ENCODE measurements around the gene STOM. TPM values are rescaled to one million over a fixed set of nuclear protein-coding genes. Genes with fewer than 3 reads are reported as not detected.

Gene STOM
- total and polyA plus RNA-seq, 2 of the 8 experiments (the other 6 are each of a cell fraction or from before 2014, with no cell fraction given) = 25.2 to 60.4 TPM

DNA sequence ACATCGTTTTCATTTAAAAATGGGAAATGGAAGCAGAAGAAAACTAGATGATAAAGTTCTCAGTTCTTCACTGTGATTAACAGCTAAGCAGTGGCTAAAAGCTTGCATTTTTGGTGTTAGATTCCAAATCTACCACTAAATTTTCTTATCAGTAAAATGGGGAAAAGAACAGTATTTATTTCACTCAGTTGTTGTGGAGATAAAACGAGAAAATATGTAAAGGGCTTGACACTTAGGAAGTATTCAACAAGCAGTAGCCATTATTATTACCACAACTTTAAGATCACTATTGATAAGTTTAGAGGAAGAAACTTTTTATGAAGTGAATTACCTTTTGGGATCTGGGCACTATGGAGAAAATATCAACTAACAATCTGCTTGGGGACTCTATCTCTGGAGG is 4.5 kb downstream of the STOM start:
- 68% methylated on average over 2 of the region's 2 CpGs; no CpG with 5 or more reads in 1 of the 2 experiments for WGBS, 2 experiments (ENCODE audit: extremely low coverage in 1 of 2, insufficient coverage in 1 of 2, insufficient read length in 1 of 2, insufficient replicate concordance in 2 of 2, low coverage in 1 of 2, low lambda C conversion rate in 2 of 2, missing lambda C conversion rate in 1 of 2)
- no peak for FAIRE-seq

More for the DNA sequence above, 4.5 kb downstream of the STOM start:
- Histone ChIP-seq H3K9me3 (ENCODE audit: insufficient read depth in 2 of 2, low read depth in 1 of 2, low read length in 1 of 2) (no peaks in the 10 kb centered on the region; a peak in 1 of 4 replicates), H3K14ac (ENCODE audit: insufficient read length) (no peak overlapping the region), H3K36me3 (ENCODE audit: control insufficient read depth in 2 of 4, insufficient read depth in 4 of 4, low read length in 3 of 4) (peaks cover 0 to 4% (median 0%) of the 10 kb centered on the region in 4 experiments; a peak in 1 of 8 replicates), H4K20me1 (replicated peaks in 1 of 2; ENCODE audit: control insufficient read depth in 1 of 2, insufficient read depth in 2 of 2, low read length in 2 of 2) (no peaks in the 10 kb centered on the region), H3K4me3 (ENCODE audit: extremely low read depth in 1 of 4, insufficient read depth in 2 of 4, low read depth in 3 of 4, low read length in 4 of 4) (no peak overlapping the region), H4K91ac (replicated peaks; ENCODE audit: insufficient read length, low read length) (no peak overlapping the region), H3K56ac (replicated peaks; ENCODE audit: insufficient read length, low read depth, low read length) (no peak overlapping the region), H3K4ac (replicated peaks; ENCODE audit: insufficient read length, low read depth, low read length) (no peak overlapping the region), H3K79me1 (ENCODE audit: low read depth, low read length) (no peaks in the 10 kb centered on the region), H3K9ac (replicated peaks in 1 of 4; ENCODE audit: extremely low read depth in 1 of 4, low read depth in 3 of 4, low read length in 3 of 4) (no peak overlapping the region), H4K5ac (ENCODE audit: insufficient read length, low read depth, low read length) (no peak overlapping the region), H3K23ac (ENCODE audit: insufficient read length) (no peak overlapping the region), H4K8ac (ENCODE audit: extremely low read depth, insufficient read depth, low read length) (no peak overlapping the region), H3K23me2 (ENCODE audit: low read depth, low read length) (peaks cover 5% of the 10 kb centered on the region), H3K27ac (ENCODE audit: low read depth, low read length) (no peak overlapping the region), H2BK120ac (replicated peaks; ENCODE audit: low read depth, low read length) (no peak overlapping the region), H2BK5ac (ENCODE audit: low read depth, low read length) (no peak overlapping the region), H2BK20ac (ENCODE audit: low read length) (no peak overlapping the region), H3K4me2 (ENCODE audit: insufficient read depth in 1 of 2, low read depth in 2 of 2, low read length in 2 of 2) (no peak overlapping the region), H2AFZ (ENCODE audit: low read length) (no peak overlapping the region), H3K18ac (ENCODE audit: extremely low read depth, low read length) (no peak overlapping the region), H2BK12ac (ENCODE audit: low read depth, low read length) (no peak overlapping the region), H3K79me2 (ENCODE audit: control insufficient read depth in 1 of 2, insufficient read depth in 2 of 2, low read length in 2 of 2) (no peaks in the 10 kb centered on the region), H2BK15ac (ENCODE audit: low read length) (no peak overlapping the region), H2AK5ac (ENCODE audit: low read depth, low read length) (no peak overlapping the region), H3K4me1 (replicated peaks in 1 of 4; ENCODE audit: control insufficient read depth in 3 of 4, insufficient read depth in 4 of 4, low read length in 3 of 4) (peaks cover 0 to 7% (median 4%) of the 10 kb centered on the region in 4 experiments; a peak in 4 of 7 replicates), H3K27me3 (replicated peaks in 1 of 4; ENCODE audit: control insufficient read depth in 3 of 4, extremely low read depth in 1 of 4, insufficient read depth in 3 of 4, low read length in 3 of 4) (peaks cover 0 to 13% (median 9%) of the 10 kb centered on the region in 4 experiments; a peak in 3 of 7 replicates)
- CTCF ChIA-PET (ENCODE audit: partially characterized antibody) = interaction anchor here (1.0 to 1.5 kb wide), 2 partner anchors 21 to 34 kb away, joined by 3 read pairs; no protein-coding TSS in a partner anchor
- no peak for DNase-seq (ENCODE audit: low read depth in 1 of 2, low spot score in 2 of 2)
- POLR2A ChIA-PET (ENCODE audit: partially characterized antibody) = interaction anchor here (1.5 kb wide), 1 partner anchor 21 kb away, joined by 4 read pairs; no protein-coding TSS in a partner anchor
- TF ChIP-seq GTF2F1 (IDR thresholded peaks at IDR 0.05; ENCODE audit: borderline replicate concordance, low read depth, low read length) (no peak), EGR1 (IDR thresholded peaks at IDR 0.05; ENCODE audit: borderline replicate concordance, low read depth, low read length) (no peak), PHF8 (conservative IDR thresholded peaks at IDR 0.05; ENCODE audit: low read depth, low read length) (no peak), SRF (IDR thresholded peaks at IDR 0.05; ENCODE audit: low read depth, low read length) (no peak), EP300 (IDR thresholded peaks at IDR 0.05; ENCODE audit: borderline replicate concordance in 1 of 2, low read depth in 2 of 2, low read length in 2 of 2) (no peak), ZNF274 (IDR thresholded peaks at IDR 0.05; ENCODE audit: borderline replicate concordance, extremely low read depth, low read length) (no peak)
